ENCODE measurements around the gene POC5.
"Not testable (repeated sequence)": the region's sequence is repeated elsewhere in the genome, so short reads cannot be mapped to it uniquely, and the experiment has no call there.

GRCh38 chr5:75726224-75726623 is 9.0 kb upstream of the POC5 start:
- TF ChIP-seq POLR2A, CTCF (IDR thresholded peaks at IDR 0.05): not testable (repeated sequence)

All from ovary (tissue), 3 donors.